ENCODE measurements around the gene FXYD4.
A peak's percentile ranks its signal among the peaks of the same experiment; 100 is the strongest.
"Not testable (repeated sequence)": the region's sequence is repeated elsewhere in the genome, so short reads cannot be mapped to it uniquely, and the experiment has no call there.

The FXYD4 gene

DNA sequence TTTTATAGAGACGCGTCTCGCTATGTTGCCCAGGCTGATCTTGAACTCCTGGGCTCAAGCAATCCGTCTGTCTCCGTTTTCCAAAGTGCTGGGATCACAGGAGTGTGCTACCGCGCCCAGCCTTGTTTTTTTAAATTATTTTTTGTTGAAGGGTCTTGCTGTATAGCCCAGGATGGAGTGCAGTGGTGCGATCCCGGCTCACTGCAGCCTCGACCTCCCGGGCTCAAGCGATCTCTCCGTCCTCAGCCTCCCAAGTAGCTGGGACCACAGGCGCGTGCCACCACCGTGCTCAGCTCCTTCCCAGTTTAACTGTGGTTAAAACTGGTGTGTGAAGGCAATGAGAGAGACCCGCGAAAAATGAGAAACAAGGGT, 48.5 kb downstream of the FXYD4 start:
- DNase-seq (ENCODE audit: low read depth in 2 of 2) = no peak

DNA sequence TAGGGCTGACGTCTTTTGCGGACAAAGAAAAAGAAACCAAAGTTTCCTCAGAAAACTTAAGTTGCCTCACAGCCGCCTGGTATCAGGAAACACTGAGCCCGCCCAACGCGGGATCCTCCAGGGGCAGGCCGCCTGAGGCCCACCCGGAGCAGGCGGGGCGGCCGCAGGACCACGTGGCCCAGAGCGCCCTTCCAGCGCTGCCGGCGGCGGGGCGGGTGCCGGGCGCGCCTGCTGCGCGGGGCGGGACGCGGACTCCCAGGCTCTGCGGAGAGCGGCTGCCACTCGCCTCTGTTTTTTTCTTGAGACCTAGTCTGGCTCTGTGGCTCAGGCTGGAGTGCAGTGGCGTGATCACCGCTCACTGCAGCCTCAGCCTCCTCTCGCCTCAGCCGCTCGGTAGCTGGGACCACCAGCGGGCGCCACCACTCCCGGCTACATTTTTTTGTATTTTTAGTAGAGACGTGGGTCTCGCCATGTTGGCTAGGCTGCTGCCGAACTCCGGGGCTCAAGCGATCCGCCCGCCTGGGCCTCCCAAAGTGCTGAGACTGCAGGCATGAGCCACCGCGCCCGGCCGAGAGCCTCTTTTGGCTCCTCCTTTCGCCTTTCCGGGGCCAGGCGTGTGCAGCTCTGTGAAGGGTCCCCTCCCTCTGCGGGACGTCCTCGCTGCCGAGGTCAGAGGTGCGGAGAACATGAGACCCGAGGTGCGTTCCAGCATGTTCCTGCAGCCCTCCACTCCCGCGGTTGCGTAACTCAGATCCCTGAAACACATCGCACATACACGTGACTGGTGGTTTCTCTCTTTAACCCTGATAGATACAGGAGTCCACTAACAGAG, 49.1 kb downstream of the FXYD4 start:
- peak; percentile 67 to 76 for DNase-seq (ENCODE audit: low read depth in 2 of 2)

DNA sequence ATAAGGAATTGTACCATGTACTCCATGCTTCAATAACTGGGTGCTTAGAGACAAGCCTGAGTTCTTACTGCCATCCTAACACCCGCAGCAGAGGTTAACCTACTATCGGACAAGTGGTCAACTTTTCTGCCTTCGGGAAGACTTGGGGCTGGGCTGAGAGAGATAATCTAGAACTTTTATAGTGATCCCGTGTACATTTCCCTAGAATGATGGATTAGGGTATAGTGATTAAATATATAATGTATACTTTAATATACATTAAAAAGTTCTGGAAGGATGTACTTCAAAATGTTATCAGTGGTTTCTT, 49.7 kb downstream of the FXYD4 start:
- no peak for DNase-seq (ENCODE audit: low read depth in 2 of 2)

DNA sequence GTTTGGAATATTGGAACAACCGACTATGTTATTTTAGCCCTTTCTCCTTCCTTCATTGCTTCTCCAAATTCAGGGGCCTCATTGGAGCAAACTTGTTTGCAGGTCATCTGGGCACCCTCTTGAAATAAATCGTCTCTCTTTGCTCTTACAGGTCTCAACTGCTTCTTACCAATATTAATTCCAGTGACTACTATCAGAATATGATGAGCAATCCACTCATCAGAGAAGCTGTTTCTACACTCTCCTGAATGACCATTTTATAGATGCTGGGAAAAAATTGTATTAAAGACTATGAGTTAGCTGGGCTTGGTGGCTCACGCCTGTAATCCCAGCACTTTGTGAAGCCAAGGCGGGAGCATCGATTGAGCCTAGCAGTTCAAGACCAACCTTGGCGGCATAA, 50.1 kb downstream of the FXYD4 start:
- DNase-seq (ENCODE audit: low read depth in 2 of 2) = no peak

DNA sequence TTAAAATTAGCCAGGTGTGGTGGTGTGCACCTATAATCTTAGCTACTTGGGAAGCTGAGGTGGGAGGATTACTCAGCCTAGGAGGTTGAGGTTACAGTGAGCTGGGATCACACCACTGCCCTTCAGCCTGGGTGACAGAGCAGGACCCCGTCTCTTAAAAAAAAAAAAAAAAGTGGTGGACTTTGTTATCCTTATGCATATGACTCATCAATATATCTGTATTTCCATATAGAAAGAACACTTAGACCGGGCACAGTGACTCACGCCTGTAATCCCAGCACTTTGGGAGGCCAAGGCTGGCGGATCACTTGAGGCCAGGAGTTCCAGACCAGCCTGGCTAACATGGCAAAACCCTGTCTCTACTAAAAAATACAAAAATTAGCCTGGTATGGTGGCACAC, 50.5 kb downstream of the FXYD4 start:
- not testable (repeated sequence) for DNase-seq (ENCODE audit: low read depth in 2 of 2)

DNA sequence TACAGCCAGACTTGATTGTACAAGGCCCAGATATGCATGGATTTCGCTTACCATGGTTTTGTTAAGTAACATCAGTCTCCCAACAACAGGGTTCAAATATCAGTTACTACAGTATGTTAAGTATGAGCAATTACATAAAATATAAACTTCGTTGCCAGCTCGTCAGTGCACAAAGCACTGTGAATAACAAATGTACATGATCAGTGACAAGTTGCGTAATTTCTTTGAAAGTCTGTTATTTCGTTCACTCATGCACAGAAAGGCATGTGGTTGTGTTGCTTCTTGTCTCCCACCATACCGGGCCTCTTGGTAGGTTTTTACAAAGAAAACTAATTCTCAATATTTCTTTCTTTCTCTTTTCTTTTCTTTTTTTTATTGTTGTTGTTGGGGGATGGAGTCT, 53.0 kb downstream of the FXYD4 start:
- DNase-seq (ENCODE audit: low read depth in 2 of 2) = no peak

Data from activated CD4-positive, alpha-beta T cell treated with anti-CD3 and anti-CD28 coated beads for 24 hours (primary cell).